GM19438 (cell line): Measurements from ENCODE around the gene UQCC5.

Source experiments
- ATAC-seq: cut with Tn5 transposase; IDR thresholded peaks from one replicate; pipeline ENCODE4 v1.9.1; 2021; ENCODE audit warnings: low read depth; ENCODE audit not compliant: unreplicated experiment

UQCC5 gene, protein sequence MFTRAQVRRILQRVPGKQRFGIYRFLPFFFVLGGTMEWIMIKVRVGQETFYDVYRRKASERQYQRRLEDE

GRCh38 chr3:52536369-52537164, at the start of gene UQCC5:
Gene UQCC5, plus strand, starts transcription at chr3:52536605. Its CDS starts 151 bp downstream, at chr3:52536756.
- ATAC-seq = peak; percentile 85

DNA sequence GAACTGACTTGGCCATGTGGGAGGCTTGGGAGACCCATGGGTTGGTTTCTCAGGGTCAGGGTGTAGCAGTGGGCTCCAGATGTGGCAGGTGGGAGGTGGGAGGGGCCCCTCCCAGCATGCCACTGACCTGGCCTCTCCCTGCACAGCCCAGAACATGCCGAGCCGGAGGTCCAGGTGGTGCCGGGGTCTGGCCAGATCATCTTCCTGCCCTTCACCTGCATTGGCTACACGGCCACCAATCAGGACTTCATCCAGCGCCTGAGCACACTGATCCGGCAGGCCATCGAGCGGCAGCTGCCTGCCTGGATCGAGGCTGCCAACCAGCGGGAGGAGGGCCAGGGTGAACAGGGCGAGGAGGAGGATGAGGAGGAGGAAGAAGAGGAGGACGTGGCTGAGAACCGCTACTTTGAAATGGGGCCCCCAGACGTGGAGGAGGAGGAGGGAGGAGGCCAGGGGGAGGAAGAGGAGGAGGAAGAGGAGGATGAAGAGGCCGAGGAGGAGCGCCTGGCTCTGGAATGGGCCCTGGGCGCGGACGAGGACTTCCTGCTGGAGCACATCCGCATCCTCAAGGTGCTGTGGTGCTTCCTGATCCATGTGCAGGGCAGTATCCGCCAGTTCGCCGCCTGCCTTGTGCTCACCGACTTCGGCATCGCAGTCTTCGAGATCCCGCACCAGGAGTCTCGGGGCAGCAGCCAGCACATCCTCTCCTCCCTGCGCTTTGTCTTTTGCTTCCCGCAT, 49.2 kb upstream of the UQCC5 start:
- ATAC-seq = no peak

DNA sequence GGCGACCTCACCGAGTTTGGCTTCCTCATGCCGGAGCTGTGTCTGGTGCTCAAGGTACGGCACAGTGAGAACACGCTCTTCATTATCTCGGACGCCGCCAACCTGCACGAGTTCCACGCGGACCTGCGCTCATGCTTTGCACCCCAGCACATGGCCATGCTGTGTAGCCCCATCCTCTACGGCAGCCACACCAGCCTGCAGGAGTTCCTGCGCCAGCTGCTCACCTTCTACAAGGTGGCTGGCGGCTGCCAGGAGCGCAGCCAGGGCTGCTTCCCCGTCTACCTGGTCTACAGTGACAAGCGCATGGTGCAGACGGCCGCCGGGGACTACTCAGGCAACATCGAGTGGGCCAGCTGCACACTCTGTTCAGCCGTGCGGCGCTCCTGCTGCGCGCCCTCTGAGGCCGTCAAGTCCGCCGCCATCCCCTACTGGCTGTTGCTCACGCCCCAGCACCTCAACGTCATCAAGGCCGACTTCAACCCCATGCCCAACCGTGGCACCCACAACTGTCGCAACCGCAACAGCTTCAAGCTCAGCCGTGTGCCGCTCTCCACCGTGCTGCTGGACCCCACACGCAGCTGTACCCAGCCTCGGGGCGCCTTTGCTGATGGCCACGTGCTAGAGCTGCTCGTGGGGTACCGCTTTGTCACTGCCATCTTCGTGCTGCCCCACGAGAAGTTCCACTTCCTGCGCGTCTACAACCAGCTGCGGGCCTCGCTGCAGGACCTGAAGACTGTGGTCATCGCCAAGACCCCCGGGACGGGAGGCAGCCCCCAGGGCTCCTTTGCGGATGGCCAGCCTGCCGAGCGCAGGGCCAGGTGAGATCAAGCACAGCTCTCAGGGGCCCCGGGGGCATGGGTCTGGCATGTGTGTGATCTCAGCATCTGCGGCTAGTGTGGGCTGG, 48.4 kb upstream of the UQCC5 start:
- no peak for ATAC-seq

- no peak for ATAC-seq
Observed at GRCh38 chr3:52488746-52489145, 47.7 kb upstream of the UQCC5 start.

DNA sequence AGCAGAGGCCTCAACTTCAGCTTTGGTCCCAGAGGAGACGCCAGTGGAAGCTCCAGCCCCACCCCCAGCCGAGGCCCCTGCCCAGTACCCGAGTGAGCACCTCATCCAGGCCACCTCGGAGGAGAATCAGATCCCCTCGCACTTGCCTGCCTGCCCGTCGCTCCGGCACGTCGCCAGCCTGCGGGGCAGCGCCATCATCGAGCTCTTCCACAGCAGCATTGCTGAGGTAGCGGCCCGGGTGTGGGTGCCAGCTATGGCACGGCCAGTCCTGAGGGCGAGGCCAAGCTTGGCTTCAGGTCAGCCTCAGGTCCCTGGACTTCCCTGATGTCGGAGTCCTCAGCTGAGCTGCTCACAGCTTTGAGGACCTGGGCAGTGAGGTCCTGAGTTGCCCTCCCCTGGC, 47.0 kb upstream of the UQCC5 start:
- no peak for ATAC-seq

DNA sequence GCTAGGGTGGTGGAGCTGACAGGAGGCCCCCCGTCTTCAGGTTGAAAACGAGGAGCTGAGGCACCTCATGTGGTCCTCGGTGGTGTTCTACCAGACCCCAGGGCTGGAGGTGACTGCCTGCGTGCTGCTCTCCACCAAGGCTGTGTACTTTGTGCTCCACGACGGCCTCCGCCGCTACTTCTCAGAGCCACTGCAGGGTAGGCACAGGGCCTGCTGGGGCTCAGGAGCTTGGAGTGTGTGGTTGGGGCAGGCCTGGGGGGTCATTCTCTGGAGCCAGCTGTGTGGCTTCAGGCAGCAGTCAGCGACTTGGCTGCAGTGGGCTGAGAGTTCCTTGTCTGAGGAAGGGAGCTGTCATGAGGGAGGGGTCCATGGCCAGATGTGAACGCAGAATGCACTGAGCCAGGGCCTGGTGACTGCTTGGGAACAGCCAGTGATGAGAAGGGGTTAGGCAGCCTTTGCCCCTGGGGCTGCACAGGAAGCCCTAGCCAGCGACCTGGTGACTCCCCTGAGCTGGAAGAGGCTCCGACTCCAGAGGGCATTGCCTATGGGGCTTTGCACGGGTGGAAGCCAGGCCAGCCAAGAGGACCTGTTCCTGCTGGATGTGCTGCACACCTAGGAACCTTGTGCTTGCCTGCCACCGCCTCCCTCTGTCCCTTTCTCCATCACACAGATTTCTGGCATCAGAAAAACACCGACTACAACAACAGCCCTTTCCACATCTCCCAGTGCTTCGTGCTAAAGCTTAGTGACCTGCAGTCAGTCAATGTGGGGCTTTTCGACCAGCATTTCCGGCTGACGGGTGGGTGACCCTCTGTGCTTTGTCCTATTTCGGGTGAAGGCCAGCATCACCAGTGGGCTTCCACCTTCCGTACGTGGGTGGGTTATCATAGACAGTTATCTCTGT, 46.1 kb upstream of the UQCC5 start:
- ATAC-seq = no peak

- no peak for ATAC-seq
Observed at GRCh38 chr3:52490939-52491526, 45.4 kb upstream of the UQCC5 start.

- no peak for ATAC-seq
Observed at GRCh38 chr3:52492059-52492458, 44.3 kb upstream of the UQCC5 start.

DNA sequence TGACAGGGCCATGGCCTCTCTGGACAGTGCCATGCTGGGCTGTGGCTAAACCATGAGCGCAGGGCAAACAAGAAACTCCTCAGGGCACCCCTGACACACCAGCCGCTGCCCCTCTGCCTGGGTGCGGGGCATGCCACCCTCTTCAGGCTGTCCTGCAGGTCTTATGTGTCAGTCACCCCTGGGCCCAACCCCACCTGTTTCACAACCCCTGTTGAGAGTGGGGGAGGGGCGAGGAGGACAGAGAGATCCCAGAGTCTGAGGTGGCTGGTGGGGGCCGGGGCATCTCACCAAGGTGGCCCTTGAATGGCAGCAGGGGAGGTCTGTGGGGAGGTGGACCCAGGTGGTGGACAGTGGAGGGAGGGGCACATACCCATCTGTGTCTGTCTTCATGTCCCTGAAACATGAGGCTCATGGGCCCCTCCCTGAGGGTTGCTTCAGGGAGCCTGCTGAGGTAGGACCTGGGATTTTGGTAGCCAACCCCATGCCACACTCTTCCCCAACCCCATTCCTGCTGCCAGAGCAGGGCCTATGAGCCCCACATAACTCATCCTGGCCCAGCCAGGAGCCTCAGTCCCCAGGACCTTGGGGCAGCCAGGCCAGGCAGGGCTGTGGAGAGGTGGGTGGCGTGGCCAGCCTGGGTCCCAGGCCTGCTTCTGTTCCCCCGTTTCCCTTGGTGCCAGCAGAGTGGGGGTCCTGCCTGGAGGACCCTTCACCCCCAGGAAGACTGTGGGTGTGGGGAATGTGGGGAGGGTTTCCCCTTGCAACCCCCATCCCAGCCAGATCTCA, 43.0 kb upstream of the UQCC5 start:
- no peak for ATAC-seq

DNA sequence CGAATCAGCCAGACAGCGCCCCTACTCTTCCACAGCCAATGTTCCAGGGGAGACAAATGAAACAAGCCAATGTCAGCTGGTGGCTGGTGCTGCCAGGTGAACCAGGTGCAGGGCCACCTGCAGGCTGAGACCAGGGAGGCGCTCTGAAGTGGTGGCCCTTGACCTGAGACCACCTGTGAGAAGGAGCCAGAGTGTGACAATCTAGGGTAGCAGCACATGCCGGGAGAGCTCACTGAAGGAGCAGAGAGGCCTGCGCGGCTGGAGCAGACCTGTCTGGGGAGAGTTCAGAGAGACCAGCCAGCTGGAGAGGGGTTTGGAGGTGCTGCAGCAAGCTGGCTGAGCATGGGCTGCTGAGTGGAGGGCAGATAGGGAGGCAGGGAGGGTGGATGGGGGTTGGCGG, 42.0 kb upstream of the UQCC5 start:
- ATAC-seq = no peak

GRCh38 chr3:52494886-52495495, 41.4 kb upstream of the UQCC5 start, which contains the start of gene STAB1:
Gene STAB1, plus strand, starts transcription at chr3:52495338. Its CDS starts 76 bp downstream, at chr3:52495414.
- ATAC-seq = no peak

DNA sequence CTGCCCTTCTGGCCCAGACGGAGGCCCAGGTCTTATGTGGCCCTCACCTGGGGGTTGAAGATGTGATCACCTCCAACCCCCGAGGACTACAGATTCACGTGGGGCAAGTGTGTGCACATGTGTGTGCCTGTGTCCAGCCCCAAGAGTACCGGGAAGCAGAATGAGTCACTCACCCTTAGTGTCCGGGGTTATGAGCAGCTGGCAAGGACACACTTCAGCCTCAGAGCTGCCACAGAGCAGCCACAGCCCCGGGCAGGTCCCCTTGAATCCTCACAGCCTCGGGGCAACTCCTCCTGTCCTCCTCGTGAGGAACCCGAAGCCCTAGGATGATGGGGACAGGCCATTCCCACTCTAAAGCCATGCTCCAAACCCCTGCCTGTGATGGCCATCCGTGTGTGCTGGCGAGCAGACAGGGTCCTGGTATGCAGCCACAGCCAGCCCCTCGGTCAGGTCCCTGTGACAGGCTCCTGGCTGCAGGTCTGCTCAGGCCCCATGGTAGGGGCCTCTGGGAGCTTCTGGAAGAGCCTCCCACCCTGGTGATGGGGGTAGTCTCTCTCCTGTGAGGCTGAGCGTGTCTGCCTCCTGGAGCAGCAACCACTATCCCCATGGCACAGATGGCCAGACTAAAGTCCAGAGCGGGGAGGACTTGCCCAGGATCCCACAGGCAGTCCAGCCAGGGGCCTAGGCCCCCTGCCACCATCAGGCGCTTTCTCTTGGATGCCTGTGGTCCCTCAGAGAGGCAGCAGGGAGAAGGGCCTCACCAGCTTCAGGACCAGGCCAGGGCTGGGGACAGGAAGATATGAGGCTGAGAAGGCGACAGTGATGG, 40.4 kb upstream of the UQCC5 start:
- no peak for ATAC-seq

DNA sequence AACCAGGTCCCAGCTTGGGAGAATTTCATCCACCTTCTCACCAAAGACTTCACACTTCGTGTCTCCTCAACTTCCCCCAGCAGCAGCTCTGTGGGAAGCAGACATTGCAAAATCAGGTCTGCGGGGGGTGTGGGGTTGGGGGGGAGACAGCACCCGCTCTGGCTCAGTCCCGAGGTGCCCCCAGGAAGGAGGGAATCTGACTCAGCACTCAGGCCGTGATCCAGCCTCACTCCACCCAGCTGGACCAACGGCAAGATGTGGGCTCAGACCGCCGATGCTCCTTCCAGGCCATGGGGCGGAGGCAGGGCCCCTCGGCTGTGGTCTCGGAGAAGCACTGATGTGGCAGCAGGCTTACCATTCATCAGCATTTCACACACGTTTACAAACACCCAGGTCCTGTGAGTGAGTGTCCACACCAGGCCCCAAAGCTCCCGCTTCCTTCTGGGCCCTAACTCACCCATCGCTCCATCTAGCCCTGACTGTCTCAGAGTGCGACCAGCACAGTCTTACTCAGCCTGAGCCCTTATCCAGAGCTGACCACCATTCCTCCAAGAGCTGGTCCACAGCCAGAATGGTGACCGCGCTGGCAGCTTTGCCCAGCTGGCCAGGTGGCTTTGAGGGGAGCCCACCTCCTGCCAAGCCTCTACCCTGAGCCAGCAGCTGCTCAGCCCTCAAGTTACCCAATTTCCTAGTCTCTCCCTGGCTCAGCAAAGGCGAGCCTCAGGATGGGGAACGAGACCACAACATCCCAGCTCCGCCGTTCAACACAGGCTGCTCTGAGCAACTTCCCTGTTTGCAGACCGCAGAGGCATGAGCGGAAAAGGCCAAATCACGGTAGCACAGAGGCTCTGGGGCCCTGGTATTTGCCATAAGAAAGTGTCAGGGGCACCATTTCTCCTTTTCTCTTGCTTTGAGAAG, 38.0 kb upstream of the UQCC5 start:
- no peak for ATAC-seq

DNA sequence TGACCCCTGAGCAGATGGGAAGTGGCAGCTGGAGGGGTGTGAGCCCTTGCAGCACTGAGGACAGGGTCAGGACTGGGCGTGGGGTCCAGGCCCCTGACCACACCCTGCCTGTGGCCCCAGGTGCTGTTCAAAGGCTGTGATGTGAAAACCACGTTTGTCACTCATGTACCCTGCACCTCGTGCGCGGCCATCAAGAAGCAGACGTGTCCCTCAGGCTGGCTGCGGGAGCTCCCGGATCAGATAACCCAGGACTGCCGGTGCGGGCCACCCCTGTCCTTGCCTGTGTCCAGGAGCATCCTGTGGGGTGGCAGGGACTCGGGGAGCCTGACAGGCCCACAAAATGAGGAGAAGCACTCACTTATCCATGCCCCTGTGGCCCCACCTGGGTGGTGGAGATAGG, 35.4 kb upstream of the UQCC5 start:
- ATAC-seq = no peak

DNA sequence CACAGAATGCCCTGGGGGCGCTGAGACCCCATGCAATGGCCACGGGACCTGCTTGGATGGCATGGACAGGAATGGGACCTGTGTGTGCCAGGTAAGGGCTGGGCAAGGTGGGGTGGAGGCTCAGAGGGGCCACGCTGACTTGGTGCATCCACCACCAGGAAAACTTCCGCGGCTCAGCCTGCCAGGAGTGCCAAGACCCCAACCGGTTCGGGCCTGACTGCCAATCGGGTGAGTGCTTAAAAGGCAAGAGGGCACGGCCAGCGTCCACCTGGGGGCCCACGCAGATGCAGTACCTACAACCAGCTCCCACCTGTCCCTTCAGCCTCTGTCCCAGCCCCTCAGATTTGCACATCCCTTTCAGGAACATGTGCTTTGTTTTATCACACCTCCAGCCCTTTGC, 34.4 kb upstream of the UQCC5 start:
- ATAC-seq = no peak

- no peak for ATAC-seq
Observed at GRCh38 chr3:52502808-52503350, 33.5 kb upstream of the UQCC5 start.
